SW 1271 (cell line): ENCODE measurements around the gene METTL8.
"Not testable (repeated sequence)": the region's sequence is repeated elsewhere in the genome, so short reads cannot be mapped to it uniquely, and the experiment has no call there.

Source experiments
- DNase-seq, 2 experiments: peaks; one replicate each; lab custom pipeline; 2025; lab: John Stamatoyannopoulos, UW

METTL8 gene

GRCh38 chr2:171430516-171431410 lies 3.0 kb downstream of the METTL8 start:
- no peak for DNase-seq

- not testable (repeated sequence) for DNase-seq
Measured at GRCh38 chr2:171422710-171423495, 10.9 kb downstream of the METTL8 start.

GRCh38 chr2:171420728-171421563 lies 12.8 kb downstream of the METTL8 start:
- DNase-seq = no peak

- no peak for DNase-seq
Measured at GRCh38 chr2:171419333-171419732, 14.5 kb downstream of the METTL8 start.

- DNase-seq = peak; percentile 58 to 85
Measured at GRCh38 chr2:171416009-171416926, 17.5 kb downstream of the METTL8 start.

GRCh38 chr2:171414645-171415044 lies 19.1 kb downstream of the METTL8 start:
- not testable (repeated sequence) for DNase-seq

GRCh38 chr2:171412571-171413175 lies 21.1 kb downstream of the METTL8 start:
- DNase-seq = no peak

- DNase-seq = no peak
Measured at GRCh38 chr2:171411791-171412483, 21.9 kb downstream of the METTL8 start.

GRCh38 chr2:171411214-171411613 lies 22.6 kb downstream of the METTL8 start:
- no peak for DNase-seq

- DNase-seq = no peak
Measured at GRCh38 chr2:171410624-171411023, 23.2 kb downstream of the METTL8 start.

GRCh38 chr2:171410101-171410500 lies 23.7 kb downstream of the METTL8 start:
- no peak for DNase-seq

- DNase-seq = no peak
Measured at GRCh38 chr2:171409436-171409971, 24.3 kb downstream of the METTL8 start.

GRCh38 chr2:171407676-171408044 lies 26.1 kb downstream of the METTL8 start:
- DNase-seq = no peak

GRCh38 chr2:171407030-171407675 lies 26.6 kb downstream of the METTL8 start:
- no peak for DNase-seq

- DNase-seq = no peak
Measured at GRCh38 chr2:171406044-171406443, 27.7 kb downstream of the METTL8 start.

GRCh38 chr2:171405546-171405945 lies 28.2 kb downstream of the METTL8 start:
- no peak for DNase-seq

- DNase-seq = no peak
Measured at GRCh38 chr2:171404719-171405118, 29.1 kb downstream of the METTL8 start.

- DNase-seq = peak; percentile 68 to 79
Measured at GRCh38 chr2:171404261-171404660, 29.5 kb downstream of the METTL8 start.

- no peak for DNase-seq
Measured at GRCh38 chr2:171402906-171403580, 30.7 kb downstream of the METTL8 start.
